WTC11 (cell line): ENCODE measurements around the gene VNN1.

Experiments
- CREB1 ChIP-seq: sonication (generic); formaldehyde crosslinking; IDR thresholded peaks from 2 replicates; pipeline ENCODE4 v1.8.0; 2023; ENCODE audit warnings: mild to moderate bottlenecking, missing genetic modification reagents
- CTCF ChIP-seq: fragments of 200-600 bp; IDR thresholded peaks from 2 replicates; pipeline ENCODE4 v1.8.0; 2022; ENCODE audit warnings: antibody characterized with exemption
- ELF4 ChIP-seq: sonication (generic); formaldehyde crosslinking; IDR thresholded peaks from 2 replicates; pipeline ENCODE4 v1.8.1; 2022; ENCODE audit warnings: low read depth, mild to moderate bottlenecking, moderate library complexity, missing genetic modification reagents
- FOXP1 ChIP-seq: sonication (generic); formaldehyde crosslinking; IDR thresholded peaks from 2 replicates; pipeline ENCODE4 v1.8.0; 2022; ENCODE audit warnings: missing genetic modification reagents, mild to moderate bottlenecking, moderate library complexity, borderline replicate concordance
- KAT7 ChIP-seq: sonication (generic); formaldehyde crosslinking; IDR thresholded peaks from 2 replicates; pipeline ENCODE4 v1.8.1; 2023; ENCODE audit warnings: missing genetic modification reagents, mild to moderate bottlenecking, borderline replicate concordance
- SP1 ChIP-seq: sonication (generic); formaldehyde crosslinking; conservative IDR thresholded peaks from 2 replicates; pipeline ENCODE4 v1.8.1; 2022; ENCODE audit warnings: missing genetic modification reagents
- TF ChIP-seq, protein P1 (sequence below): sonication (generic); formaldehyde crosslinking; IDR thresholded peaks from 2 replicates; pipeline ENCODE4 v1.8.1; 2023; ENCODE audit warnings: mild to moderate bottlenecking, moderate library complexity, missing genetic modification reagents
- TF ChIP-seq, protein P2 (sequence below): sonication (generic); formaldehyde crosslinking; IDR thresholded peaks from 2 replicates; pipeline ENCODE4 v1.8.0; 2023; ENCODE audit warnings: missing genetic modification reagents, mild to moderate bottlenecking, borderline replicate concordance

DNA sequence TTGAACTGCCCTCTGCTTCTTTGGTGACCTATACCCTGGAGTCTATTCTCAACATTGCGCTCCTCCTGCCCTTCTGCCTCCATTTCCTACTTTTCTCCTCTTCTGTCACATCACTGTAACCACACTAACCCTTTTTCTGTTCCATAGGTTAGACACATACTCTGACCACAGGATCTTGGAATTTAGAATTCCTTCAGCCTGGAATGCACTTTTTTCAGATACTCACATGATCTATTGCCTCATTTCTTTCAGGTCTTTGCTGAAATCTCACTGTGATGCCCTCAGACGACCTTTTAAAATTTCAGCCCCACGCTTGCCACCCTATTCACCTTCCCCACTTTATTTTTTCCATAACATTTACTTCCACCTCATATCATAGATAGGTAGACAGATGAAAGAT lies 5.1 kb downstream of the VNN1 start:
- no peak for TF ChIP-seq CTCF
- no peak for TF ChIP-seq SP1 (CRISPR knock-in tag)
- TF ChIP-seq, protein P1, sequence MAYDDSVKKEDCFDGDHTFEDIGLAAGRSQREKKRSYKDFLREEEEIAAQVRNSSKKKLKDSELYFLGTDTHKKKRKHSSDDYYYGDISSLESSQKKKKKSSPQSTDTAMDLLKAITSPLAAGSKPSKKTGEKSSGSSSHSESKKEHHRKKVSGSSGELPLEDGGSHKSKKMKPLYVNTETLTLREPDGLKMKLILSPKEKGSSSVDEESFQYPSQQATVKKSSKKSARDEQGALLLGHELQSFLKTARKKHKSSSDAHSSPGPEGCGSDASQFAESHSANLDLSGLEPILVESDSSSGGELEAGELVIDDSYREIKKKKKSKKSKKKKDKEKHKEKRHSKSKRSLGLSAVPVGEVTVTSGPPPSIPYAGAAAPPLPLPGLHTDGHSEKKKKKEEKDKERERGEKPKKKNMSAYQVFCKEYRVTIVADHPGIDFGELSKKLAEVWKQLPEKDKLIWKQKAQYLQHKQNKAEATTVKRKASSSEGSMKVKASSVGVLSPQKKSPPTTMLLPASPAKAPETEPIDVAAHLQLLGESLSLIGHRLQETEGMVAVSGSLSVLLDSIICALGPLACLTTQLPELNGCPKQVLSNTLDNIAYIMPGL (CRISPR knock-in tag) = no peak
- TF ChIP-seq ELF4 (CRISPR knock-in tag) = no peak
- no peak for TF ChIP-seq CREB1 (CRISPR knock-in tag)
- TF ChIP-seq, protein P2, sequence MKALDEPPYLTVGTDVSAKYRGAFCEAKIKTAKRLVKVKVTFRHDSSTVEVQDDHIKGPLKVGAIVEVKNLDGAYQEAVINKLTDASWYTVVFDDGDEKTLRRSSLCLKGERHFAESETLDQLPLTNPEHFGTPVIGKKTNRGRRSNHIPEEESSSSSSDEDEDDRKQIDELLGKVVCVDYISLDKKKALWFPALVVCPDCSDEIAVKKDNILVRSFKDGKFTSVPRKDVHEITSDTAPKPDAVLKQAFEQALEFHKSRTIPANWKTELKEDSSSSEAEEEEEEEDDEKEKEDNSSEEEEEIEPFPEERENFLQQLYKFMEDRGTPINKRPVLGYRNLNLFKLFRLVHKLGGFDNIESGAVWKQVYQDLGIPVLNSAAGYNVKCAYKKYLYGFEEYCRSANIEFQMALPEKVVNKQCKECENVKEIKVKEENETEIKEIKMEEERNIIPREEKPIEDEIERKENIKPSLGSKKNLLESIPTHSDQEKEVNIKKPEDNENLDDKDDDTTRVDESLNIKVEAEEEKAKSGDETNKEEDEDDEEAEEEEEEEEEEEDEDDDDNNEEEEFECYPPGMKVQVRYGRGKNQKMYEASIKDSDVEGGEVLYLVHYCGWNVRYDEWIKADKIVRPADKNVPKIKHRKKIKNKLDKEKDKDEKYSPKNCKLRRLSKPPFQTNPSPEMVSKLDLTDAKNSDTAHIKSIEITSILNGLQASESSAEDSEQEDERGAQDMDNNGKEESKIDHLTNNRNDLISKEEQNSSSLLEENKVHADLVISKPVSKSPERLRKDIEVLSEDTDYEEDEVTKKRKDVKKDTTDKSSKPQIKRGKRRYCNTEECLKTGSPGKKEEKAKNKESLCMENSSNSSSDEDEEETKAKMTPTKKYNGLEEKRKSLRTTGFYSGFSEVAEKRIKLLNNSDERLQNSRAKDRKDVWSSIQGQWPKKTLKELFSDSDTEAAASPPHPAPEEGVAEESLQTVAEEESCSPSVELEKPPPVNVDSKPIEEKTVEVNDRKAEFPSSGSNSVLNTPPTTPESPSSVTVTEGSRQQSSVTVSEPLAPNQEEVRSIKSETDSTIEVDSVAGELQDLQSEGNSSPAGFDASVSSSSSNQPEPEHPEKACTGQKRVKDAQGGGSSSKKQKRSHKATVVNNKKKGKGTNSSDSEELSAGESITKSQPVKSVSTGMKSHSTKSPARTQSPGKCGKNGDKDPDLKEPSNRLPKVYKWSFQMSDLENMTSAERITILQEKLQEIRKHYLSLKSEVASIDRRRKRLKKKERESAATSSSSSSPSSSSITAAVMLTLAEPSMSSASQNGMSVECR (CRISPR knock-in tag) = no peak
- no peak for TF ChIP-seq KAT7
- TF ChIP-seq FOXP1 (CRISPR knock-in tag) = no peak
